ENCODE results near the gene MYCT1.
"Not testable (repeated sequence)": the region's sequence is repeated elsewhere in the genome, so short reads cannot be mapped to it uniquely, and the experiment has no call there.

The MYCT1 gene, protein sequence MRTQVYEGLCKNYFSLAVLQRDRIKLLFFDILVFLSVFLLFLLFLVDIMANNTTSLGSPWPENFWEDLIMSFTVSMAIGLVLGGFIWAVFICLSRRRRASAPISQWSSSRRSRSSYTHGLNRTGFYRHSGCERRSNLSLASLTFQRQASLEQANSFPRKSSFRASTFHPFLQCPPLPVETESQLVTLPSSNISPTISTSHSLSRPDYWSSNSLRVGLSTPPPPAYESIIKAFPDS

DNA sequence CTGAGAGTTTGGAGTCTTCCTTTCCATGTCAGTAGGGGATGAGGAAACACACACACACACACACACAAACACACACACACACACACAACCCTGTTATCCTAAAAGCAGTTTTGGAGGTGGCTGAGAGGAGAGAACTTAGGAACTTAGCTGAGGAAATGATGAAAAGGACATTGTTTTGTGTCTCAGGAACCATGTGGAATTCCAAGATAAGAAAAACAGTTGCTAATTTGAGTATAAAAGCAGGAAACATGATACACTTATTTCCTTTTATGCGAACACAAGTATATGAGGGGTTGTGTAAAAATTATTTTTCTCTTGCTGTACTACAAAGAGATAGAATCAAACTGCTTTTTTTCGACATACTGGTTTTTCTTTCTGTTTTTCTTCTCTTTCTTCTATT is at the start of gene MYCT1:
Gene MYCT1, plus strand, starts transcription at position 264 of the 400 bp plus-strand sequence. Its CDS starts 6 bp downstream, at position 270.
- DNase-seq (ENCODE audit: low spot score), result no peak

DNA sequence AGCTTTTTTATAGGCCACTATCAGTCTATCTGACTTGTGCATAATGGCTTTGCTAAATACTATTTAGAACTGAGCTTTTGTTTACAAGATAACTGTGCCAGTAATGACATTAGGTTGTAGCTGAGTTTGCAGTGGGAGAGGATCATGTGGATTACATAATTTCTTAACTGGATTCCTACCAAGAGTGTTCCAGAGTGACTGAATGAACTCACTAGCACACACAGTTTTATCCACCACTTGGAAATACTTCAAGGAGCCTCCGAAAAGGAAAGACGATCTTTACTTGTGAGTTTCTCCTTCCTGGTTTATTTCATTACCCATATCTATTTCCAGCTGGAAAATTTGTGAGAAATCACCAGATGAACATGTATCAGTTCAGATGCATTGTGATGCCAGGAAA is 49.6 kb upstream of the MYCT1 start:
- DNase-seq (ENCODE audit: low spot score), result no peak

DNA sequence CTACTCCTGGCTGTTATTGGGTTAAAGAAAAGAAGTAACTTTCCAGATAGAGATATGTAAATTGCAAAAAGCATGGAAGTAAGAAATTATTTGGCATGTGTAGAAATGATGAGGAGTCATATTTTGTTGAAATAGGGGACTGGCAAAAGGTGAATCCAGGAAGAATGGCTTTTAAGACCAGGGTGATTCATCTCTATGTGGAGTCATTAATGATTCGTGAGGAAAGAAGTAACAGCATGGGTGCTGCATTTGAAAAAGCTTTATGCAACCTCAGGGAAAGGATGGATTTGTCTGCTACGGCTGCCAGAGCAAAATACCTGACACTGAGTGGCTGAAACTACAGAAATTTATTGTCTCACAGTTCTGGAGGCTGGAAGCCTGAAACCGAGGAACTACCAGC is 45.7 kb upstream of the MYCT1 start:
- DNase-seq (ENCODE audit: low spot score), result no peak

DNA sequence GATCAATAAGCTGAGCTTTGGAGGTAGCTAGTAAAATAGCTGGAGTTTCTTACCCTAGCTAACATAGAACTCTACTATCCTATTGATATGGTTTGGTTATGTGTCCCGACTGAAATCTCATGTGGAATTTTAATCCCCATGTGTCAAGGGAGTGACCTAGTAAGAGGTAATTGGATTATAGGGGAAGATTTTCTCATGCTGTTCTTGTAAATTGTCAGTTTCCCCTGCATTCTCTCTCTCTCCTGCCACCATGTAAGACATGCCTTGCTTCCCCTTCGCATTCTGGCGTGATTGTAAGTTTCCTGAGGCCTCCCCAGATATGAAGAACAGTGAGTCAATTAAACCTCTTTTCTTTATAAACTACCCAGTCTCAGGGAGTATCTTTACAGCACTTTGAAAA is 35.9 kb upstream of the MYCT1 start:
- no peak for DNase-seq (ENCODE audit: low spot score)

DNA sequence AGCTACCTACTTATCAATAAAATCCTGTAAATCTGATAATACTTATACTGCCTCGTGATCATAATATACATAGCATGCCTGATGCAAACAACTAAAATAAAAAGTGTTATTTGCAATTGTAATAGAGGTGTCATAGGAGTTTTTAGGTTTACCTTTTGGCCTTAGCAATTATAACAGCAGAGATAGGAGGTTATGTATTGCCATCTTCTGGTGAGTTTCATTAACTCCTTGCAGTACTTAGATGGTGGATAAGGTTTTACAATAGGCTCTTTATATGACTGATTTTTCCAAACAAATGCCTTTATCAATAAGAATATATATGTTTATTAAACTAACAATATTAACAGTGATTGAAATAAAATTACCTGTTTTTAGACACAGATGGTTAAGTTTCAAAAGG is 27.8 kb upstream of the MYCT1 start:
- DNase-seq (ENCODE audit: low spot score), result peak; percentile 20

DNA sequence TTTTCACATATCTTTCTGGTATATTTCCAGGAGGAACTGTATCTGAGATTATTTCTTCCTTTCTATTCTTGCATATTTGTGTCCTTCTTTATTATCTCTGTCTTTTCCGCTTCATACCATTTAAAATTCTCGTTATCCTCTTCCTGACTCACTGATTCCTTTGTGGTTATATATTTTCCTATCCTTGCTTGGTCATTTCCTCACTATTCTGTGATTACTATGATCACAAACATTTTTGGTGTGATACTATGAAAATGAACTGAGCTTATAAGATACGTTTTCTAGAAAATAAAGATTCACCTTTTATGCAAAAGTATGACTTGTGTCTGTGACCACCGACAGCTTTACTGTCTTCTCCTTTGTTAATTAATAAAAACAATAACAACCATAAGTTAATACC is 26.5 kb upstream of the MYCT1 start:
- DNase-seq (ENCODE audit: low spot score), result no peak

DNA sequence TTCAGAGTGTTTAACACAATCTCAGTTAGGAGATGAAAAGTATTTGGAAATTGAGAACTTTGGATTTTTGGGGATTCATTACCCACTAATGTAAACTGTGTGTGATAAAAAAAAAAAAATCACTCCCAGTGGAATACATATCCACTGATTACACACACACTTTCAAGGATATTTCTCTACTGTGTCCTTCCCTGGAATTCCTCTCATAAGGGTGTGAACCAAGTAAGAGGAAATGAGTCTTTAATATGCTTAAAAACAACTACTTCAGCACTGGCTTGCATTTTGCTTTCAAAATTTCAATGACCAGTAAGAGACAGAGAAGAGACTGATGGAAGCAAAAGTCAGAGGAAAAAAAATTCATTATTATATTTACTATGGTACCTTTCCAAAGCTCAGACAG is 24.5 kb upstream of the MYCT1 start:
- DNase-seq (ENCODE audit: low spot score), result no peak

DNA sequence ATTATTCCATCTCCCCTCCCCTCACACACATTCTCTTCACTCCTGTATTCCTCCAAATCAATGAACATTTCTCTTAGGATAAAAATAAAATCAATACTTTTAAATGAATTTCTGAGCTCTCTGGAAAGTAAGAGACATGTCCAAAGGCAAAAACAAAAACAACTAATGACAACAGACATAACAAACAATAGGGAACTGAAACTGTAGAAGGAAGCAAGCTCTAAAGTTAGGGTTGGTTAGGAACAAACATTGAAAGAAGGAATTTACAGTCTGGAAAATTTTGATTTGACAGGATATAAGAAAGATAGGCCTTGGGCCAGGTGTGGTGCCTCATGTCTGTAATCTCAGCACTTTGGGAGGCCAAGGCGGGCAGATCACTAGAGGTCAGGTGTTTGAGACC is 17.5 kb upstream of the MYCT1 start:
- no peak for DNase-seq (ENCODE audit: low spot score)

DNA sequence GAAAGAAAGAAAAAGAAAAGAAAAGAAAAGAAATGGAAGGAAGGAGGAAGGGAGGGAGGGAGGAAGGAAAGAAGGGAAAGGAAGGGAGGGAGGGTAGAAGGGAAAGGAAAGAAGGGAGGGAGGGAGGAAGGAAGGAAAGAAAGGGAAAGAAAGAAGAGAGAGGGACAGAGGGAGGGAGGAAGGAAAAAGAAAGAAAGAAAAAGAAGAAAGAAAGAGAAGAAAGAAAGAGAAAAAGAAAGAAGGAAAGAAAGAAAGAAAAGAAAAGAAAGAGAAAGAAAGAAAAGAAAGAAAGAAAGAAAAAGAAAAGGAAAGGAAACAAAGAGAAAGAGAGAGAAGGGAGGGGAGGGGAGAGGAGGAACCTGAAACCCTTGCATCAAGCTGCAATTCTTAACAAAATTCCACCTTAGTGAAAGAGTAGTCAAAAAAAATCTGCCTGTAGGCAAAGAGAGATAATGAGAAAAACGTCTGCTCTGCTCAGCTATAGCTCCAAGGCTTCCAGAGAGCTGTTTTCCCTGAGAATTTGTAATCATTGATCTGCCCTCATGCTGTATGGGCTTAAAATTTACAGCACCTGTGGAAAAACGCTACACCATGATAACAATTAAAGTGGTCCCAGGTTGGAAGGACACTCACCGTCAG is 16.7 kb upstream of the MYCT1 start:
- no peak for DNase-seq (ENCODE audit: low spot score)

DNA sequence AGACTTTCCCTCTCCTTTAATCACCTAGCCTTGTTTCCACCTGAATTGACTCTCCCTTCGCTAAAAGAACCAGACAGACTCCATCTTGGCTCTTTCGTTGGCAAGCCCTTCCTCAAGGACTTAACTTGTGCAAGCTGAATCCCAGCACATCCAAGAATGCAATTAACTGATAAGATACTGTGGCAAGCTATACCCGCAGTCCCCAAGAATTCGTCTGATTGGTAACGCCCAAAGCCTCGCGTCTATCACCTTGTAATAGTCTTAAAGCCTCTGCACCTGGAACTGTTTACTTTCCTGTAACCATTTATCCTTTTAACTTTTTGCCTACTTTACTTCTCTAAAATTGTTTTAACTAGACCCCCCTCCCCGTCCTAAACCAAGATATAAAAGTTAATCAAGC is 15.6 kb upstream of the MYCT1 start:
- DNase-seq (ENCODE audit: low spot score), result no peak

DNA sequence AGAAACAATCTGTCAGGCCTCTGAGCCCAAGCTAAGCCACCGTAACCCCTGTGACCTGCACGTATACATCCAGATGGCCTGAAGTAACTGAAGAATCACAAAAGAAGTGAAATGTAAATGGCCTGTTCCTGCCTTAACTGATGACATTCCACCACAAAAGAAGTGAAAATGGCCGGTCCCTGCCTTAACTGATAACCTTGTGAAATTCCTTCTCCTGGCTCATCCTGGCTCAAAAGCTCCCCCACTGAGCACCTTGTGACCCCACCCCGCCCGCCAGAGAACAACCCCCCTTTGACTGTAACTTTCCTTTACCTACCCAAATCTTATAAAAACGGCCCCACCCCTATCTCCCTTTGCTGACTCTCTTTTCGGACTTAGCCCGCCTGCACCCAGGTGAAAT is 14.8 kb upstream of the MYCT1 start:
- not testable (repeated sequence) for DNase-seq (ENCODE audit: low spot score)

DNA sequence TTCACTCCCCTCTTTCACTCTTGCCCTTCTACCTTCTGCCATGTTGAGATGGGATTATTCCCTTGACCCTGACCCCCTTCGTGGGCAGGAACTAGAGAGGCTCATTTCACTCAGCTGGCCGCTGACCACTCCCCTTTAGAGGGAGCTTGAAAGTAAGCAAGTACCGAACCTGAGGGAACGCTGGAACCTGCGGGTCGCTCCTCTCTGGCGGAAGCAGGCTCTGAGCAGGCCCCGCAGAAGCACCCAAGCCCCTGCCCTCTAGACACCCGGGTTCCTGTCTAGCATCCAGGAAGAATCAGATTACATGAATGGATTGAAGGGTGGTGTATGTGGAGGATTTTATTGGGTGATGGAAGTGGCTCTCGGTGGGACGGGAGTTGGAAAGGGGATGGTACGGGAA is 11.9 kb upstream of the MYCT1 start:
- DNase-seq (ENCODE audit: low spot score), result no peak

DNA sequence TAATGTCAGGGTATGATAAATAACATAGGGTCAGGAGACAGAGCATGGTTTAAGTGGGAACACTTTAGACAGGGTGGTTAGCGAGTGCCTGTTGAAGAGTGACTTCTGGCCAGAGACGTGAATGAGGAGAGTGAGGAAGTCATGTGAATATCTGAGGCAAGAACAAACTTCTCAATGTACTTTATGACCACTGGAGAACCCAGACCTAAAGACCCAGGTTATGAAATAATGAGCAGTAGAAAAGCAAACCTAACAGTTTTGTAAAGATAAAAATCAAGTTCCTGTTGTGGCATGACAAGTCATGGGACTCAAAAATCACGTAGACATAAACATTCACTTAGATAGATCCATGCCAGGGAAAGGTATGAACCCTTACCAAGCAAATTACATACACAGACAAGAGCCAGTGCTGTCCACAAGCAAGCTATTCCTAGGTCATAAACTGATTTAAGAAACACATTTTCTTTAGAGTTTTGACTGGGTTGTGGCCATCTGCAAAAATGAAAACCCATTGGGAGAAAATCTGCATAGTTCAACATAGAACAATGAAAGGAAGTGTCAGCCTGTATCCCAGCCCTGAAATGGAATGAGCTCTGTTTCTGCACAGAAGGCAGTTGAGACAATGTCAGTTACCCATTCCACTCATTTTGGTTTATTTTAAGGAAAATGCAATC is 2.2 kb upstream of the MYCT1 start:
- DNase-seq (ENCODE audit: low spot score), result no peak

DNA sequence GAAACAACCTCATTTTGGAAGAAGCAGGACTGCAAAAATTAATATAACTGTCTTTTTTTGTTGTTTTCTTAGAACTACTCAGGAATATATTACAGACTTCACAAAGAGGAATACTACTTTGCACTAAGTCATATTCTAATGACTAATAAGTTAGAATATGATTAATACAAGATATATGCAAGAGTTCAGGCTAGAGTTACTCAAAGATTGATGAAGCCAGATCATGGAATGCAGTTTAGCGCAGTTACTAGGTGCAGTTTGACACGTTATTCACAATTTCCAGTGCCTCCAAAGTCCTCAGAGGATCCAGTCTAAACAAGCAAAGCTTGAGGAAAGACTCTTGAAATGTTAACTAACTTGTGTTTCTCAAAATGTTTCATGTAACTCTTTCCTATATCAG is 1.2 kb upstream of the MYCT1 start:
- DNase-seq (ENCODE audit: low spot score), result no peak

DNA sequence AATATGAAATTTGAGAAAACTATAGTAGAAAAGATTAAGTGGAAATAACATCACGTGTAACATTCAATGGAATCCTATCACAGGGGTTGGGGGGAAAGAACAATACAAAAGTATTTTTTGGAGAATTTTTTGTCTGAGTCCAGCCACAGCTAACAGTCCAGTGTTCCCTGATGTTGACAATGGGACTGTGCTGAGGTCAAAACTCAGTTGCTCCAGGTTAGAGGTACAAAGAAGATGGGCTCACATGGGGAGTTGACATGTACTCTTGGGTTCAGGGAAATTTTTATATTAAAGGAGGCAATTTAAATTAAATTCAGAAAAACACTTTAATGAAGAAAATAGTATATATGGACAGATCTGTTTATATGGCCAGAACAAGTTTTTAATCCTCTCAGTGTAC is 995 bp downstream of the MYCT1 start:
- DNase-seq (ENCODE audit: low spot score), result no peak

DNA sequence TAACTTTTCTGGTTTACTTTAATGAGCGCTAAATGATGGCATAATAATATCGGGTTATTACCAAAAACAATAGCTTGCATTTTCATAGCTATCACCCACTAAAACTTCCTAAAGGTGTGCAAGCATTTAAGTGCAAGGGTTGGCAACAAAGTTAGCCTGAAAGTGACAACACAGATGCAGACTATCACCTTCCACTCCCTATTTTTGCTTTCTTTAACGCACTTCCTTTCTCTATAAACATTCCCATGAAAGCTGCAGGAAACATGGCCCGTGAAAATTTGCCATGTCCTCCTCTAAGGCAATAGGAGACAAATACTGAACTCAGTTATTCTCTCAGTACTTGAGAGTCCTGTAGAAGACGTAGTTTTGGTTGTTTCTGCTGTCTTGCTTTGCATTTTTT is 2.7 kb downstream of the MYCT1 start:
- no peak for DNase-seq (ENCODE audit: low spot score)

DNA sequence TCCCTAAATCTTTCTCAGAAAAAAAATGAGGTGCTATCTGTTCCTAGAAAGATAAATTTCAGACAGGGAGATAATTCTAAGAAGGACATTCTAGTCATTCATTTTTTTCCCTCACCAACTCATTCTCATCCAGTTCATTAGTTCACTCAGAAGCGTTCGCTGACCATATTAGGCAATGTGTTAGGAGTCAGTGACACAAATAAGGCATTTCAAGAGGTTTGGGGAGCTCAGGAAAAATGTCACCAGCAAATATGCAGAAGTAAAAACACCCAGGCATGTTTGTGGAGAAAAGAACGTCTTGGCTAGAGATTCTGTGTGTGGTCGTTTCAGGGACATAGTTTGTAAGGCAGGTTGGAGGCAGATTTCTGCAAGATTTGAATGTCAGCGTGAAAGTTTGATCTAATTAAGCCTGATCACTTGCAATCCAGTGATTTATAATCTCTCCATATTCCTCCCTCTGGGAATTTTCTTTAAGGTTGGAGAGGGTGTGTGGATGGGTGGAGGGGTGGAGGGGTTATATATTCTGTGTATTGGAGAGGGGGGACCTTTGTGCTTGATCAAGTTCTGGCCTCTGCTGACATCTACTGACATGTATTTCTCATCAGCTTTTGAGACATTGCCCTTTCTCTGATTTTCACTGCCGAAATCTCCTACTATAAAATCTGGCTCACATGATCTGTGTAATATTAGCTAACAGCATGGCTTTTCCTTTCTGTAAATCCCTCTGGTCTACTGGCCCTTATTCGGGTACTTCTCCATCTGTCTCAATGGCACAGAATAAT is 3.6 kb downstream of the MYCT1 start:
- peak; percentile 7 for DNase-seq (ENCODE audit: low spot score)

DNA sequence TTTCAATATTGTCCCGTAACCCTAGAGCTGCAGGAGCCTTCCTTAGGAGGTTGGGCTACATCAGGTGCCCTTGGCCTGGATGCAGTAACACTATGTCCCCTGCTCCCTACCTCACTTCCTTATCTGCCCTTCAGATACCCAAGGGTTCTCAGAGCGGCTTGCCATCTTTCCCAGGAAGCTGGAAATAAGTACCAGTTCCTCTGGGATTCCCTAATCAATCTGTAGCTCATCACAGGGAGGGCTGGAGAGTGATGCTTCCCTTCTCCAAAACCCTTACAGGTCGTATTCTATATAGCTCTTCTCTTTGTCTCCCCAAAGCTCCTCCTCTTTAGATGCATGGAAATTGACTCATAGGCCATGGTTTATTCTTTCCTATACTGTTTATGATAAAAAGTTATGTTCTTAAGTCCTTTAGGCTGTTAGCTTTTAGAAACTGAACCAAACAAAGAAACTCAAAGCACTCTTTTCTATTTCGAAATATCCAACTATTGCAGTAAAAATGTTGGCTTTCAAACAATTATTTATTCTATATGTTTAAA is 4.2 kb downstream of the MYCT1 start:
- no peak for DNase-seq (ENCODE audit: low spot score)

DNA sequence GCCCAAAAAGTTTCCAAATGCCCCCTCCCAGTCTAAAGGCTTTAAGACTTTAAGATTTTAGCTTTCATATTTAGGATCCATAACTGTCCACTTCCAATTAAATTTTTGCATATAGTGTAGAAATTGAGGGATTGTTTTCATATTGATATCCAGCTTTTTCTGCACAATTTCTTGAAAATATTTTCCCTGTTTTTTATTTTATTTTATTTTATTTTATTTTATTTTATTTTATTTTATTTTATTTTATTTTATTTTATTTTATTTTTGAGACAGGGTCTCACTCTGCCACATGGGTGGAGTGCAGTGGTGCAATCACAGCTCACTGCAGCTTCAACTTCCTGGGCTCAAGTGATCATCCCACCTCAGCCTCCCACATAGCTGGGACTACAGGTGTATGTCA is 6.1 kb downstream of the MYCT1 start:
- not testable (repeated sequence) for DNase-seq (ENCODE audit: low spot score)

DNA sequence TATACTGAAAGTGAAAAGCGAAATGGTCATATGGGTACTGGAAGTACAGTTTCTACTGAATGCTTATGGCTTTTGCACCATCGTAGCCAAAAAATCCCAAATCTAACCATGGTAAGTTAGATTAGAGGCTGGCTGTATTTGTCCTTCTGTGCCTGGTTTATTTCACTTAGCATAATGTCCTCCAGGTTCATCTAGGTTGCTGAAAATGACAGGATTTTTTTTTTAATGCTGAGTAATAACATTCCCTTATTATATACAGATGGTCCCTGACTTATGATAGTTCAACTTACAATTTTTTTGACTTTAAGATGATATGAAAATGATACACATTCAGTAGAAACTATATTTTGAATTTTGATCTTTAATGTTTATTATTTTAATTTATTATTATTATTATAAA is 7.6 kb downstream of the MYCT1 start:
- no peak for DNase-seq (ENCODE audit: low spot score)

DNA sequence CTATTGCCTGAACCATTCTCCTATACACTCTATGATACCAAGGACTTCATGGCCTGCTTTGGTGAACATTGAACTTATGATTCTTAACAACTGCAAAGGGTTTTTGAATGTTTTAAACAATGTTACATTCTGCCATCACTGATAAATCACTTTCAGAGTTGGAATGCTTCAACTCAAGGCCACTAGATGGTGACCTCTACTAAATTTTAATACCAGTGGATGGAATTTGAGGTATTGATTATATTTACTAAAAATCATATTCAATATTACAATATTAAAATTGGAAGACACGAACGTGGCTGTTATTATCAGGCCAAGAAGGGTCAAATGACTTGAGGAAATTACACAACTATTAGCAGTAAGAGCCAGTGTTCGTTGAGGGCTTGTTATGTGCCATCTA is 18.6 kb downstream of the MYCT1 start:
- no peak for DNase-seq (ENCODE audit: low spot score)

DNA sequence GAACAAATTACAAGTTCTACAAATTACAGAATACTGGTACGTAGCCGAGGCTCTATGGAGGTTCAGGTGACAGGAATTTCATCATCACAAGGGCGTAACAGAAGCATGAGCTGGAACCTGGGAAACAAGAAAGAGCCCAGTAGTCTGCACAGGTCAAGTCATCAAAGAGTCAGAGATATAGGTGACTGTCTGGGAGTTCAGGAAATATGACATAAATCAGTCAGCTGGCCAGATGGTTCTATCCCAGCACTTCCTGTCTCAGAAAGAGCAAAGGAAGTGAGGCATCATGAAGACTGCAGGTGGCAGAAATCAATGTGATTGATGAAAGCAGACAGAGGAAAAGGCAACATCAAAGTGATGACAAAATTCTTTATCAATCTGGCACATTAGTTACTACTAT is 23.3 kb downstream of the MYCT1 start:
- DNase-seq (ENCODE audit: low spot score), result no peak

DNA sequence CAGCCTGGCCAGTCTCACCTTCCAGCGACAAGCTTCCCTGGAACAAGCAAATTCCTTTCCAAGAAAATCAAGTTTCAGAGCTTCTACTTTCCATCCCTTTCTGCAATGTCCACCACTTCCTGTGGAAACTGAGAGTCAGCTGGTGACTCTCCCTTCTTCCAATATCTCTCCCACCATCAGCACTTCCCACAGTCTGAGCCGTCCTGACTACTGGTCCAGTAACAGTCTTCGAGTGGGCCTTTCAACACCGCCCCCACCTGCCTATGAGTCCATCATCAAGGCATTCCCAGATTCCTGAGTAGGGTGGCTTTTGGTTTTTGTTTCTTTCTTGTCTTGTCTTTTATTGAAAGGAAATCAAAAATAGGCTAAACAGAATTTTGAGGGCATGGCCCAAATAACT is 24.3 kb downstream of the MYCT1 start:
- no peak for DNase-seq (ENCODE audit: low spot score)

Data from NAMALWA (cell line).